ENCODE measurements around the gene TECPR2. TPM values are rescaled to one million over a fixed set of nuclear protein-coding genes. Genes with fewer than 3 reads are reported as not detected.
A peak's percentile ranks its signal among the peaks of the same experiment; 100 is the strongest.

TECPR2 gene
- total RNA-seq, 1 donor from 2014 or later = 24.5 TPM

DNA sequence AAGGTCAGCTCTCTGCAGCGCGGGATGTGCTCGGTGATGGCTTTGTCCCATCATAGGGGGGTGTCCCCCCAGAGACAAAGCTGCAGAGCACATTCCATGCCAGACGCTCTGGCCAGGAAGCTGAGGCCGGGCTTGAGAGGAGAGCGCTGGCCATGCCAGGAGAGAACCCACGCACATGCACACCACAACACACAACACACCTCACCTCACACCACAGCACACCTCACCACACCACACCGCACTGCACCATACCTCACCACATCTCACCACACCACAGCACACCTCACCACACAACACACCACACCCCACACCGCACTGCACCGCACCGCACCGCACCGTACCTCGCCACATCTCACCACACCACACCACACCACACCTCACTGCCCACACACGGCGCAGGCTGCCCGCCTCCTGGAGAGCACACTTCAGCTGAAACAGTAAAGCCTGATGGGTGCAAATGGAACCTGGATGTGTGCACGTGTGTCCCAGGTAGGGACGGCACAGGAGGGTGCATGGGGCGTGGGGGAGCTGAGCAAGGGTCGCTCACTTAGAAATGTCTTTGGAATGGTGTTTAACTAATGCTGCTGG, 136.0 kb downstream of the TECPR2 start:
- Mint-ChIP-seq H3K27me3 (ENCODE audit: unreplicated experiment) (peaks cover 5% of the 10 kb centered on the region), H3K36me3 (ENCODE audit: unreplicated experiment) (peaks cover 5% of the 10 kb centered on the region), H3K27ac (ENCODE audit: unreplicated experiment) (peak overlapping the region; percentile 46), H3K9me3 (ENCODE audit: unreplicated experiment) (no peaks in the 10 kb centered on the region), H3K4me1 (ENCODE audit: low read depth, unreplicated experiment) (peaks cover 8% of the 10 kb centered on the region), H3K4me3 (ENCODE audit: unreplicated experiment) (peak overlapping the region; percentile 3)
- DNase-seq = no peak
- TF ChIP-seq, protein P1, sequence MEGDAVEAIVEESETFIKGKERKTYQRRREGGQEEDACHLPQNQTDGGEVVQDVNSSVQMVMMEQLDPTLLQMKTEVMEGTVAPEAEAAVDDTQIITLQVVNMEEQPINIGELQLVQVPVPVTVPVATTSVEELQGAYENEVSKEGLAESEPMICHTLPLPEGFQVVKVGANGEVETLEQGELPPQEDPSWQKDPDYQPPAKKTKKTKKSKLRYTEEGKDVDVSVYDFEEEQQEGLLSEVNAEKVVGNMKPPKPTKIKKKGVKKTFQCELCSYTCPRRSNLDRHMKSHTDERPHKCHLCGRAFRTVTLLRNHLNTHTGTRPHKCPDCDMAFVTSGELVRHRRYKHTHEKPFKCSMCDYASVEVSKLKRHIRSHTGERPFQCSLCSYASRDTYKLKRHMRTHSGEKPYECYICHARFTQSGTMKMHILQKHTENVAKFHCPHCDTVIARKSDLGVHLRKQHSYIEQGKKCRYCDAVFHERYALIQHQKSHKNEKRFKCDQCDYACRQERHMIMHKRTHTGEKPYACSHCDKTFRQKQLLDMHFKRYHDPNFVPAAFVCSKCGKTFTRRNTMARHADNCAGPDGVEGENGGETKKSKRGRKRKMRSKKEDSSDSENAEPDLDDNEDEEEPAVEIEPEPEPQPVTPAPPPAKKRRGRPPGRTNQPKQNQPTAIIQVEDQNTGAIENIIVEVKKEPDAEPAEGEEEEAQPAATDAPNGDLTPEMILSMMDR (IDR thresholded peaks at IDR 0.05; ENCODE audit: partially characterized antibody, unreplicated experiment) = no peak

DNA sequence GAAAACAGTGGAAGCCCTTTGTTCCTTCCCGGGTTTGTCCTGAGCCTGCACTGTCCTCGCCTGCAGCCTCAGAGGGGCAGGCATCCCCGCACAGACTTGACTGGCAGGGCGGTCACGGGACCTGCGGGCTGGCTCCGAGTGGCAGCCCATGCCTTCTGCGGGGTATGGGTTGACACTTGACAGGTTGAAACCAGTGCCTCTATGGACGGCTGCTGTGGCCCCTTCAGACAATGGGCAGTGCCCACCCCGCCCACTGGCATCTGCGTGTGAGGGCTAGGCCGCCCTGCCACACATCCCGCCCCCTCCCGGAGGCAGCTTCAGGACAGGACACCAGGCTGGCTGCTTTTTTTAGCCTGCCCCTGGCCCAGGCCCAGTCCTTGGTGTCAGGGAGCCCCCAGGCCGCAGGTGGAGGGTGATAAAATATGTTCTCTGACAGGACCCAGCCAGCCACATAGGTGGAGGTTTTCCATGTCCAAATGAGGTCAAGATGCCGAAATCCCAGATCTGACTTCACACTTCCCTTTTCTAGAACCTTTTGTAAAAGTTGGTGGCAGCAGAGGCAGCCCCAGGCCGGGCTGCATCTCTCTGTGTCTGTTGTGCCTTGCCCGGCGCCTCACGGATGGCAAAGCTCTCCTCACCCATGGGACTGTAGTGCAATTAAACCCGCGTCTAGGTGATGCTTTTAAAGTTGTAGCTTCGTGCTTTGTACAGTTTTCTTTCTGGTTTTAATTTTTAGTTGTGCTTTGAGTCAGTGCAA, 136.8 kb downstream of the TECPR2 start:
- Mint-ChIP-seq H3K4me3 (ENCODE audit: unreplicated experiment) (no peak overlapping the region), H3K36me3 (ENCODE audit: unreplicated experiment) (peaks cover 5% of the 10 kb centered on the region), H3K4me1 (ENCODE audit: low read depth, unreplicated experiment) (peaks cover 8% of the 10 kb centered on the region), H3K27ac (ENCODE audit: unreplicated experiment) (no peak overlapping the region), H3K9me3 (ENCODE audit: unreplicated experiment) (peaks cover 2% of the 10 kb centered on the region), H3K27me3 (ENCODE audit: unreplicated experiment) (peaks cover 3% of the 10 kb centered on the region)
- TF ChIP-seq, protein P1 (IDR thresholded peaks at IDR 0.05; ENCODE audit: partially characterized antibody, unreplicated experiment) = no peak
- no peak for DNase-seq

DNA sequence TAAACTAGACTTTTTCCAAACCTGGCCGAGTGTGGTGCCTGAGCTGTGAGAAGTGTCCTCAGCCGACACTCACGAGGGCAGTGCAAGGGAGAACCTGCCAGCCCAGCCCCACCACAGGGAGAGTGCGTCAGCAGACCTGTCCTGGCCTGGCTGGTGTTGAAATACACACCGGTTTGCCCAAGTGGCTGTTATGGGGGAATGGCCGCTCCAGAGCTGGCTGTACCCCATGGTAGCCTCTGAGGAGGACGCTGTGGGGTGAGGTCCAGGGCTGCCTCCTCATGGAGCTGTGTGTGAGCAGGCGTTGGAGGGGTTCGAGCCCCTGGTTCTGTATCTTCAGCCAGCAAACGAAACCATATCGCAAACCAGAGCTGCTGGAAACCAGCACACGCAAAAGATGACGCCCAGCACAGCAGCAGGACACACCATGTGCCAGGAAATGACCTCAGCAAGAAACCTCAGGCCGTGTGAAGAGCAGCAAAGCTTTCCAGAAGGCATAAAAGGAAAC, 137.5 kb downstream of the TECPR2 start:
- TF ChIP-seq, protein P1 (IDR thresholded peaks at IDR 0.05; ENCODE audit: partially characterized antibody, unreplicated experiment) = no peak
- DNase-seq = no peak
- Mint-ChIP-seq H3K4me1 (ENCODE audit: low read depth, unreplicated experiment) (peaks cover 8% of the 10 kb centered on the region), H3K4me3 (ENCODE audit: unreplicated experiment) (no peak overlapping the region), H3K27me3 (ENCODE audit: unreplicated experiment) (peaks cover 3% of the 10 kb centered on the region), H3K36me3 (ENCODE audit: unreplicated experiment) (peaks cover 5% of the 10 kb centered on the region), H3K9me3 (ENCODE audit: unreplicated experiment) (peaks cover 2% of the 10 kb centered on the region), H3K27ac (ENCODE audit: unreplicated experiment) (no peak overlapping the region)

DNA sequence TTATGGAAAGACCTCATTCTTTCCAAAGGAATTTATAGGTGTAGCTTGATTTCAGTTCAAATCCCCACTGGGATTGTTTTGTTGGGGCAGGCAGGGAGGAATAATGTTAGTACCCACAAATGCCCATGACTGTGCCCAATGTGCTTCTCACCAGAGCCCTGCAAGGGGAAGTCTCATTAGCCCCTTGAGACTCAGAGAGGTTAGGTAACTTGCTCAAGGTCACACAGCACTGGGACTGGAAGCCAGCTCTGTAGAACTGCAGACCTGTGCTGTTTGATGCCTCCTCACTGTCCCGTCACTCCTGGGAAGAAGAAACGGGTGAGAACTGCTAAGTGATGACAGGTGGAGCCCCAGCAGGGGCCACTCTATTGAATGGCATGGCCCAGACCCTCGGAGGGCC, 138.0 kb downstream of the TECPR2 start:
- Mint-ChIP-seq H3K36me3 (ENCODE audit: unreplicated experiment) (peaks cover 5% of the 10 kb centered on the region), H3K4me3 (ENCODE audit: unreplicated experiment) (no peak overlapping the region), H3K4me1 (ENCODE audit: low read depth, unreplicated experiment) (peaks cover 8% of the 10 kb centered on the region), H3K9me3 (ENCODE audit: unreplicated experiment) (peaks cover 2% of the 10 kb centered on the region), H3K27ac (ENCODE audit: unreplicated experiment) (no peak overlapping the region), H3K27me3 (ENCODE audit: unreplicated experiment) (peaks cover 3% of the 10 kb centered on the region)
- DNase-seq = no peak
- TF ChIP-seq, protein P1 (IDR thresholded peaks at IDR 0.05; ENCODE audit: partially characterized antibody, unreplicated experiment) = no peak
